CD4-positive, alpha-beta T cell treated with Interleukin-17A for 4 hours (primary cell): Measurements from ENCODE around the gene ALKAL2.

Source experiments
- DNase-seq: peaks from one replicate; pipeline ENCODE4 v3.0.0-alpha.2; 2020; ENCODE audit warnings: mixed read lengths

ALKAL2 gene

GRCh38 chr2:289362-290089 lies 1.6 kb upstream of the ALKAL2 start:
- no peak for DNase-seq

GRCh38 chr2:288758-289361 lies 969 bp upstream of the ALKAL2 start:
- DNase-seq = no peak

DNA sequence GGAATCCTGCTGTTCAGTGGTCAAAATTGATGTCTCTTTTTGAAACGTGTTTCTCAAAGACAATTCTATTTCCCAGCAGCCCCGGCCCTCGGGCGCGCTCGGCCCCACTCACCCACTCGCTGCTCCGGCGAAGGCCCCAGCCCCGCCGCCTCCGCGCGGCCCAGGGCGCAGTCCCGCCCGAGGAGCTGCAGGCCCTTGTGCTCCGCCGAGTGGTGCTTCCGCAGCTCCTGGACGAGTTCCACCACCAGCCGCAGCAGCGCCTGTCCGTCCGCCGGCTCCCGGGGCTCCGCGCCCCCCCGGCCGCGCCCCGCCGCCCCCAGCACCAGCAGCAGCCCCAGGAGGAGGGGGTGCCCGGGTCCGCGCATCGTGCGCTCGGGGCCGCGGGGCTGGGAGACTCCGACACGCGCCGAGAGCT lies 413 bp downstream of the ALKAL2 start:
- DNase-seq = no peak

DNA sequence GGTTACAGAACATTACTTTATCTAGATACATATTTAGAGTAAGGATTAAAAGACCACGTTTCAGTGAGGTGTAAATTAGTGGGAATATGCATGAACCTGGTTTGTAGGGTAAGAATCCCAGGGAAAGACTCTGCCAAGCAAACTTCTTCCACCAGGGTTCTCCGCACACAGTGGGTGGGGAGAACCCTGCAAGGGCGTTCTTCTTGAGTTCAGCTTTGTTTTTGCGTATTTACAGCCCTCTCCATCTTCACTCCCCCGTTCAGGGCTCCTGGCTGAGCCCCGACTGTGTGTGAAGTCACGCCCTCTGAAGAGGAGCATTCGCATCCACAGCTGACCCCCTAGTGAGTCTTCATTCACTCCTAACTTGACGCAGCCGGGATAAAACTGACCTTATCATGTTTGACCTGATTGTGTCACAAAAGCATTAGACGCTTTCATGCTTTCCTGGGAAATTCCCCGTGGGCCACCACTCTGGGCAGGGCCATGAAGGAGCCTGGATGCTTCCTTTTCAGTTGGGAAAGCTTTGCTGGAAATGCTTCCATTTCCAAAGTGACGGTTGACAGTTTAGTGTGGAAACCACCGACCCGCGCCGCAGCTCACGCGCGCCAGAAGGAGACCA lies 1.0 kb downstream of the ALKAL2 start:
- no peak for DNase-seq

- DNase-seq = no peak
Measured at GRCh38 chr2:286035-286434, 1.9 kb downstream of the ALKAL2 start.

- DNase-seq = no peak
Measured at GRCh38 chr2:285531-285930, 2.4 kb downstream of the ALKAL2 start.

DNA sequence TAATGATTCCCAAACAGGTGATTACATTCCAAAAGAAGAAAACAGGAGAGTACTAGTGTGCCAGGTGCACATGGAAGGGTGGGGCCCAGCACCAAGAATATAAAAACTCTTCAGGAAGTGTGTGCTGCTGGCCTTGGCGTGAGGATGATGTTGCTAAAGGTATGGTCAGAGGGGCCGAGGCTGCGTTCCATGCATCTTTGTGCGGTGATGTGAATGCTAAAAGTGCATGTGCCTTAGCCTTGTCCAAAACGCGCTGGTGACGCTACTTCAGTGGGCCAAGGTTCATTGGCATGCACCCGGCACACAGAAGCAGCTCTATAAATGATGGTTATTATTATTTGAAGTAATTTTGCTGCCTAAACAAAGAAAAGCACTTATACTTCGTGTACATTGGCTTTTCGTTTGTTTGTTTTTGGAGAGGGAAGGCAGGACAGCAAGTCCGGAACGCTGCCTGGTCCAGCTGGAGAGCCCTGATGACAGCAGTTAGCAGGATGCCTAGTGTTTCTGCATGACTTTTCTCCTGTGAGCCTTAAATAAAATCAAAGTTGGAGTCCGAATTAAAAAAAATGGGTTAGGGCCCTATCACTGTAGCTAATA lies 2.9 kb downstream of the ALKAL2 start:
- DNase-seq = no peak

DNA sequence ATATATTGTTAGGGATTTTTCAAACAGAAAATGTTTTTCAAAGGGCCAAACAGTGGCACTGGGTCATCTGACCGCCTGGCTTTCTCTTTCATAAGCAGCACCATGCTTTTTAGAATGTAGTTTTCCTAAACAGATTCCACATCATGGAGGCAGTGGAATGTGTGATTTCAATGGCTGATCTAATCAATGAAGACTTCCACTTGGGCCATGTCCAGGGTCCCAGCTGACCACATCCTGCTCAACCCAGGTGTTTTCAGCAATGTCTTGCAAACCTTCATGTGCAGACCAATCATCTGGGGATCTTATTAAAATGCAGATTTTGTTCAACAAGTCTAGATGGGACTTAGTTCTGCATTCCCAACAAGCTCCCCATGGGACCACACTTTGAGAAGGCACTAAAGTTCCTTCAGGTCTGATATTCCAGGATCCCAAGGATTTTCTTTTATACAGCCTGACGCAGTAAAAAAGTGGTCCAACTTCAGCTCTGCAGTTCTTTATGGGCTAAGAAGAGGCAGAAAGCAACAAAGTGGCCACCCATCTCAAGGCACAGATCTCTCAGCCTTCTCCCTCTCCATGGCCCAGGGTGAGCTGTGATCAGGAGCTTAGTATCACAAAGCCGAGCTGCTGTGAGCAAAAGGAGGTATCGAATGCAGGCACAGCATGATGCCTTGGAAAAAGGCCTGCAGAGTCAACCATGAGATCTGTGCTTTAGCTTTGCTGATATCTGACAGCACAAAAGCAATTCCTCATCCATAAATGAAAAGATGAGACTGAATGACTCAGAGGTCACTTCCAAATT lies 3.7 kb downstream of the ALKAL2 start:
- DNase-seq = no peak

DNA sequence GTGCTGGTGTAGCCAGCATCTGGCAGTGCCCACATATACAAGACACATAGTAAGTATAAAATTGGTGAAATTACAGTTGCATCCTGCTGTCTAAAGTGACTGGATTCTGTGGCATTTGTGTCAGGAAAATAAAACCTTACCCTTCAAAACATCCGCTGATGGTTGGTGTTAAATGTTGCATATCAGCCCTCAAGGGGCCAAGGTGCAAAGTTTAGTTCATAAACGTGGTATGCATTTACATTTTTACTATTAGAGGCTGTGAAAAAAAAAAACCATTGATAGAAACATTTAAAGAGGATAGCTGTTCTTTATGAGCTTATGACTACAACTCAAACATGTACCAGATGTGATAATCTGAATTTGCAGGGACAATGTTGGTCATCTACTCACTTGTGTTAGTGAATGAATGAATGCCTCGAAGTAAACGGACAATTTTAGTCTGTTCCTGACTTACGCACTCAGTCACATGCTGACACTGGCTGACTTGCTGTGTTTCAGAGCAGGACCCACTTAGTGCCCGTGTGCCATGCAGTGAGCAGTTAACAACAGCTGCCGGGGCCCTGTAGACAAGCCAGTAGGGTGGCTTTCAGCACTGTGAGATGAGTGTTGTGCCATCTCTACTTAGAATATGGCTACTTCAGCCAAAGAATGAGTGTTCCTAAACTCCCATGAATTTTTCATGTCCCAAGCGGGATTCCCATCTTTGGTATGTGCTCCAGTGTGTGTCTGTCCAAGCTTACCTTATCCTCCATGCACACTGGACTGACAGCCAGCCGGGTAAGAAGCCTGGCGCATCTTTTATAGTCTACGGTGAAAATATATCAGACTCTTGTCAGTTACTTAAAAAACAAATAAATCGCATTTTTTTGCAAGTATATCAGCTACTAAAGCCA lies 5.3 kb downstream of the ALKAL2 start:
- no peak for DNase-seq

GRCh38 chr2:281381-281780 lies 6.5 kb downstream of the ALKAL2 start:
- DNase-seq = no peak

GRCh38 chr2:280650-281110 lies 7.2 kb downstream of the ALKAL2 start:
- no peak for DNase-seq

- no peak for DNase-seq
Measured at GRCh38 chr2:279956-280649, 7.8 kb downstream of the ALKAL2 start.

DNA sequence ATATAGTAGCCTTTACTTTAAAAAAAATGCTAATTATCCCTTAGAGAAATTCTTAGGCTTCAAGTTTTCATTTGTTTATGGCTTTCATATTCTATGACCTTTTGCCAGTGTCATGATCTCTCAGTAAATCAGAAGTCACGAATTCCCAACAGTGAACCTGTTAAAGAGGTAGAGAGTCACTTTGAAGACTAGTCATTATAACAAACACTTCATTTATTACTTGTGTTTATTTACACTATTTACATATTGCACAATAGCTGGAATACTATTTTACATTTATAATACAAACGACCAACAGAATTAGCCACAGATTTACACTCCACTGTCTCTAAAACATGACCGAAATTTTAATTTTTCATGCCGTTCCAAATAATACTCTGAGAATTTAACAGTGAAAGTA lies 8.5 kb downstream of the ALKAL2 start:
- no peak for DNase-seq

GRCh38 chr2:278927-279320 lies 9.0 kb downstream of the ALKAL2 start:
- DNase-seq = no peak

DNA sequence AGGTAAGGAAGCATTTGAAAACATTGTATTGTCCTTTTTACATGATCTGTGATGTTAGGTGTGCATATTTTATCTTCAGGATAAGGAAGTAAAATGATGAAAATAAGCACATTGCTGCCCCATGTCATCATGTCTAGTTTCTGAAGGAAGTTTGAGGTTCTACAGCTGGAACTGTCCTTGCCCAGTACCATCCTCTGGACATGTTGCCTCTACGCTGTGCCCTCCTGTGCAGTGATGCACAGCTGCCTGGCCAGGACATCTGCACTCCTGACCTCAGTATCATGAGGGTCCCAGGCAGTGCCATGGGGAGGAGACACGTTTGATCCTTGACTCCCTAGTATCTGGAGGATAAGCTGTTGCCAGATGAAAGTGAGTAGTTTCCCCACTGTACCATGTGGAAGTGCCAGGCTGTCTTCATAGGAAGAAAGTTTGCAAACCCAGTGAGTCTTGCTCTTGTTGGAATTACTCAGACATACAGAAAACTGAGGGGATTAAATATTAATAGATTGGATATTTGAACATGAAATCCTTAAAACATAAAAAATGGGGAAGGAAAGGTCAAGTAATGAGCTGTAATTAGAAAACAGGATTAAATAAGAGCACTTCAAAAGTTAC lies 9.5 kb downstream of the ALKAL2 start:
- DNase-seq = no peak

DNA sequence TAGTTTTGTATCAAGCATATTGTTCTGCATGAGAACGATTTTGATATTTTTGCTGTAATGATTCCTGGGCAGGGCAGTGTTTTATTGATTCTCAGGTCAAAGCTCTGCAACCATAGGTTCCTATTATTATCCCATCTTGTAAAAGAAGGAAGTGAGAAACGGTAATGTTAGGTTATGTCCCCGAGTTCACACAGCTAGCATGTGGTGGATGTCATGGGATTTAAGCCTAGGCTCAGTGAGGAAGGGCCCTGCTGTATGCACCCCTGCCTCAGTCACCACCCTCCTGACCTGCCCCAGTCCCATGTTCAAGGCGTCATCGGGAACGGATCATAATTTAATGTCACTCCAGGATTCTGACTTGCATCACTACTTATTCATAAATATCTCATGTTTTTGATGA lies 12.4 kb downstream of the ALKAL2 start:
- no peak for DNase-seq

GRCh38 chr2:274503-274902 lies 13.4 kb downstream of the ALKAL2 start:
- no peak for DNase-seq

DNA sequence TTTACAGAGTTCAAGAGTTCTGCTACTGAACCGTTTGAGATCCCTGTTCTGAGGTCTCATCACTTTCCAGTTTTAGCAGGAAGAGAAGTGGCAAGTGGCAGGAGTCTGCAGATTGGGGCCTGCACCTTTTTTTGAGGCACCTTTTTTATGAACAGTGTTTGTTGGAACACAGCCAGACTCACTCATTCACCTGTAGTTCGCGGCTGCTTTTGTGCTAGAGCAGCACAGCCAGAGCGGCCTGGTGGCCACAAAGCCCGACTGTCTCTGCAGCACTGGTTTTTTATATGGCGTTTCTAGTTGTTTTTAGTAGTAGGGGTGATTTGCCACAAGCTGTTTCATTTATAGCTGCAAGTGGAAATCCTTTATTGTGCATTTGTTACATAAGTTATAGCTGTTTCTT lies 14.6 kb downstream of the ALKAL2 start:
- no peak for DNase-seq

- no peak for DNase-seq
Measured at GRCh38 chr2:271917-272316, 16.0 kb downstream of the ALKAL2 start.

DNA sequence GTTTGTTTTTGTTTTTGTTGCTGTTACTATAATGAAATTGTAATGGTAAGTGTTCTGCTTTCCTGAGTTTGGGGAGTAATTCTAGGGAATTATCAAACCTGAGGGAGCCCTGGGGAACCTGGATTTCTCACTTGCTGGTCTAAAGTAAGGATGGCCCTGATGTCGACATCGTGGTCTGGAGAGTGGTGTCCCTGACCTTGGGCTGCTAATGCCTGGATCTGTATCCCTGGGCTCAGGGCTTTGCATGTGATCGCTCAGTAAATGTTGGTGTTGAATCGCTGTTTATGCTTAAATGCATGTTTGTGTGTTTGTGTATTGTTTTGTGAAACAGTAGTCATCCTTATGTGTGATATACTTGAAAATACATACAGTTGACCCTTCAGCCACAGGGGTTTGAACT lies 17.0 kb downstream of the ALKAL2 start:
- no peak for DNase-seq
